HEK293 (cell line): Measurements from ENCODE around the gene PAF1.

Experiments used
- CTCF ChIA-PET: fragments of 350-600 bp; formaldehyde crosslinking; extraction: SDS; loops from one replicate; lab custom pipeline; 2021; ENCODE audit warnings: antibody characterized with exemption; lab: Yijun Ruan, JAX
- POLR2A ChIA-PET: fragments of 300-600 bp; formaldehyde crosslinking; extraction: SDS; loops from one replicate; lab custom pipeline; 2020; ENCODE audit warnings: antibody characterized with exemption, inconsistent platforms; lab: Yijun Ruan, JAX
- H3K27ac ChIP-seq: fragments of 200-500 bp; sonication (Bioruptor generic); 2 replicates; pipeline ENCODE4 v1.5.1; 2014; ENCODE audit warnings: low read depth, low read length, control low read depth, inconsistent platforms; ENCODE audit errors: extremely low read depth
- H3K36me3 ChIP-seq, 2 experiments: fragments of 200-500 bp in 1 of 2; sonication (Bioruptor generic) in 1 of 2; 1 replicate in 1 of 2; 2 replicates in 1 of 2; pipeline ENCODE4 v1.5.1; 2014 to 2017; ENCODE audit warnings: inconsistent platforms in 2 of 2, low read length in 2 of 2; ENCODE audit not compliant: control insufficient read depth in 2 of 2, insufficient read depth in 1 of 2
- H3K4me1 ChIP-seq: fragments of 200-500 bp; sonication (Bioruptor generic); 2 replicates; pipeline ENCODE4 v1.5.1; 2014; ENCODE audit warnings: mild to moderate bottlenecking, low read length, inconsistent platforms; ENCODE audit not compliant: control insufficient read depth, insufficient read depth
- H3K4me3 ChIP-seq: 2 replicates; pipeline ENCODE4 v1.5.1; 2011; ENCODE audit warnings: low read depth, mild to moderate bottlenecking, control low read depth, low read length, moderate library complexity
- H3K9me3 ChIP-seq: fragments of 200-500 bp; sonication (Bioruptor generic); 2 replicates; pipeline ENCODE4 v1.5.1; 2014; ENCODE audit warnings: low read depth, low read length, inconsistent platforms; ENCODE audit not compliant: control insufficient read depth, insufficient read depth
- AEBP2 ChIP-seq: fragments of 450-650 bp; formaldehyde crosslinking; IDR thresholded peaks from 2 replicates; pipeline ENCODE4 v1.5.1; 2016; ENCODE audit warnings: missing biosample characterization, missing genetic modification characterization, borderline replicate concordance
- BCL11B ChIP-seq: fragments of 450-650 bp; formaldehyde crosslinking; IDR thresholded peaks from 2 replicates; pipeline ENCODE4 v1.5.1; 2016; ENCODE audit warnings: low read depth, missing biosample characterization, missing genetic modification characterization
- GLIS1 ChIP-seq: fragments of 450-650 bp; formaldehyde crosslinking; IDR thresholded peaks from 2 replicates; pipeline ENCODE4 v1.5.1; 2016; ENCODE audit warnings: missing biosample characterization, missing genetic modification characterization
- PBX3 ChIP-seq: sonication (generic); formaldehyde crosslinking; IDR thresholded peaks from 2 replicates; pipeline ENCODE4 v1.8.1; 2022; ENCODE audit warnings: mild to moderate bottlenecking, moderate library complexity, missing genetic modification reagents
- SCRT2 ChIP-seq: fragments of 450-650 bp; formaldehyde crosslinking; IDR thresholded peaks from 2 replicates; pipeline ENCODE4 v1.5.1; 2016; ENCODE audit warnings: missing biosample characterization, missing genetic modification characterization
- ZBTB21 ChIP-seq: fragments of 450-650 bp; formaldehyde crosslinking; IDR thresholded peaks from 2 replicates; pipeline ENCODE4 v1.5.1; 2017; ENCODE audit warnings: missing biosample characterization, missing genetic modification characterization
- ZBTB6 ChIP-seq: fragments of 450-650 bp; formaldehyde crosslinking; IDR thresholded peaks from 2 replicates; pipeline ENCODE4 v1.5.1; 2017; ENCODE audit warnings: missing biosample characterization, missing genetic modification characterization
- ZBTB7A ChIP-seq: fragments of 450-650 bp; formaldehyde crosslinking; IDR thresholded peaks from 2 replicates; pipeline ENCODE4 v1.5.1; 2016; ENCODE audit warnings: low read depth, missing biosample characterization, missing genetic modification characterization
- ZNF121 ChIP-seq: fragments of 450-650 bp; formaldehyde crosslinking; IDR thresholded peaks from 2 replicates; pipeline ENCODE4 v1.5.1; 2016; ENCODE audit warnings: missing biosample characterization, missing genetic modification characterization
- ZNF140 ChIP-seq: fragments of 450-650 bp; formaldehyde crosslinking; IDR thresholded peaks from 2 replicates; pipeline ENCODE4 v1.5.1; 2016; ENCODE audit warnings: missing biosample characterization, missing genetic modification characterization
- ZNF18 ChIP-seq: fragments of 450-650 bp; formaldehyde crosslinking; IDR thresholded peaks from 2 replicates; pipeline ENCODE4 v1.5.1; 2016; ENCODE audit warnings: missing biosample characterization, missing genetic modification characterization
- ZNF184 ChIP-seq: fragments of 450-650 bp; IDR thresholded peaks from 2 replicates; pipeline ENCODE4 v1.5.1; 2018; ENCODE audit warnings: missing biosample characterization, mild to moderate bottlenecking, missing genetic modification characterization
- ZNF391 ChIP-seq: fragments of 450-650 bp; formaldehyde crosslinking; IDR thresholded peaks from 2 replicates; pipeline ENCODE4 v1.5.1; 2016; ENCODE audit warnings: low read depth, missing biosample characterization, missing genetic modification characterization, borderline replicate concordance
- ZNF394 ChIP-seq: fragments of 450-650 bp; formaldehyde crosslinking; IDR thresholded peaks from 2 replicates; pipeline ENCODE4 v1.5.1; 2016; ENCODE audit warnings: missing biosample characterization, missing genetic modification characterization, mild to moderate bottlenecking, moderate library complexity, borderline replicate concordance
- ZNF514 ChIP-seq: fragments of 450-650 bp; formaldehyde crosslinking; IDR thresholded peaks from 2 replicates; pipeline ENCODE4 v1.5.1; 2016; ENCODE audit warnings: missing biosample characterization, missing genetic modification characterization
- ZNF600 ChIP-seq: fragments of 450-650 bp; formaldehyde crosslinking; IDR thresholded peaks from 2 replicates; pipeline ENCODE4 v1.5.1; 2016; ENCODE audit warnings: missing biosample characterization, missing genetic modification characterization
- ZNF658 ChIP-seq: fragments of 450-650 bp; formaldehyde crosslinking; IDR thresholded peaks from 2 replicates; pipeline ENCODE4; 2016; ENCODE audit warnings: missing biosample characterization, missing genetic modification characterization
- ZSCAN4 ChIP-seq: fragments of 450-650 bp; formaldehyde crosslinking; IDR thresholded peaks from 2 replicates; pipeline ENCODE4 v1.5.1; 2017; ENCODE audit warnings: missing biosample characterization, missing genetic modification characterization
- ZSCAN5A ChIP-seq: fragments of 450-650 bp; formaldehyde crosslinking; IDR thresholded peaks from 2 replicates; pipeline ENCODE4 v1.5.1; 2016; ENCODE audit warnings: missing biosample characterization, missing genetic modification characterization

PAF1 gene

GRCh38 chr19:39402346-39403300, 11.7 kb upstream of the PAF1 start (continued):
- 0 out of 2 replicates have a peak, but pooled peaks have one; percentile 12 for TF ChIP-seq PBX3 (CRISPR knock-in tag)
- TF ChIP-seq AEBP2 (tag by site-specific recombination), result no peak
- TF ChIP-seq ZSCAN5A, result peak; percentile 92
- TF ChIP-seq ZNF184, result peak; percentile 11; the same call in 1 of the 2 replicates
- TF ChIP-seq ZNF658 (tag by site-specific recombination), result no peak
- TF ChIP-seq ZBTB6 (tag by site-specific recombination), result peak; percentile 21; the same call in 1 of the 2 replicates

- TF ChIP-seq ZSCAN4 (tag by site-specific recombination), result 0 out of 2 replicates have a peak, but pooled peaks have one; percentile 31
- no peak for TF ChIP-seq ZBTB7A
- no peak for TF ChIP-seq ZNF514 (tag by site-specific recombination)
- TF ChIP-seq ZNF121 (tag by site-specific recombination), result peak; percentile 95
- 0 out of 2 replicates have a peak, but pooled peaks have one; percentile 17 for TF ChIP-seq ZNF600 (tag by site-specific recombination)
- peak; percentile 31; the same call in 1 of the 2 replicates for TF ChIP-seq ZNF391
- TF ChIP-seq GLIS1, result peak; percentile 38; the same call in 1 of the 2 replicates
- 0 out of 2 replicates have a peak, but pooled peaks have one; percentile 19 for TF ChIP-seq ZBTB21 (tag by site-specific recombination)
- no peak for TF ChIP-seq ZNF18 (tag by site-specific recombination)
- TF ChIP-seq ZNF140 (tag by site-specific recombination), result no peak
- peak; percentile 19; the same call in 1 of the 2 replicates for TF ChIP-seq ZSCAN5A
- TF ChIP-seq ZNF394 (tag by site-specific recombination), result peak; percentile 83; the same call in 1 of the 2 replicates
- TF ChIP-seq BCL11B (tag by site-specific recombination), result 0 out of 2 replicates have a peak, but pooled peaks have one; percentile 2
- no peak for TF ChIP-seq SCRT2 (tag by site-specific recombination)
- CTCF ChIA-PET, result interaction anchor here (0.6 to 3.7 kb wide), 8 partner anchors 10 to 1197 kb away, joined by 3 to 63 read pairs (median 3); partner anchors contain the start of genes FBL, MED29, PAF1 and PLEKHG2
- no peak overlapping the region for H3K4me3 ChIP-seq
- POLR2A ChIA-PET, result interaction anchor here (0.6 to 11.2 kb wide), 6 partner anchors 10 to 1040 kb away, joined by 3 to 175 read pairs (median 10); partner anchors contain the start of genes MED29, PAF1, PLEKHG2 and RPS16
- peaks cover 9 to 11% of the 10 kb centered on the region in 2 experiments for H3K36me3 ChIP-seq
- peaks cover 29% of the 10 kb centered on the region for H3K4me1 ChIP-seq
- H3K9me3 ChIP-seq, result no peaks in the 10 kb centered on the region
- H3K27ac ChIP-seq, result peak overlapping the region; percentile 93
These were observed 10.8 kb upstream of the PAF1 start for GRCh38 chr19:39401549-39402345.
